Prostate gland (tissue), 2 donors: ENCODE data around the gene BCAT1.

Source experiments
- CTCF ChIP-seq, 4 experiments: fragments of 200-600 bp in 2 of 4; fragments of 450-650 bp in 2 of 4; sonication (generic) in 2 of 4; IDR thresholded peaks; 1 replicate in 3 of 4; 2 replicates in 1 of 4; pipeline ENCODE4 v1.5.1; 2016 to 2019; ENCODE audit warnings: antibody characterized with exemption in 4 of 4, mild to moderate bottlenecking in 2 of 4, moderate library complexity in 2 of 4
- POLR2A ChIP-seq: fragments of 450-650 bp; IDR thresholded peaks from one replicate; pipeline ENCODE4 v1.6.1; 2016; ENCODE audit warnings: antibody characterized with exemption, mild to moderate bottlenecking

DNA sequence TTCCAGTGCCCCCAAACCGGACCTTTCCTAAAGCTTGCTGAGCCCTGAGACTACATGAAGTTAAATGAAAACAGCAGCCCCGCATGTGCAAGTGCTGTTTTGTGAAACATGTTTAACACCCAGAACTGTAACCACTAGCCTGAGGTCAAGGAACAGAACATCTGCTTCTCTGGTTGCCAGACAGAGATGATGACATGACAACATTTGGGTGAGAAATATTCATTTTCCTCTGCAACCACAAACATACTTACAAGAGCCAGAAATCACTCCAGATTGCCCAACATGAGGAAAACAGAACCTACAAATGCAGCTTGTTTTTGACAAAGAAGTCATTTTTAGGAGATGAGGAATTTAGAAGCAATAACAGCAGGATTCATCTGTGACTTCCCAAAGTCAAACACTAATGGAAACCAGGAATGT lies 110.4 kb downstream of the BCAT1 start:
- TF ChIP-seq POLR2A = no peak
- no peak for TF ChIP-seq CTCF (IDR thresholded peaks at IDR 0.05)
